Measurements from ENCODE around the gene KCNJ14.

KCNJ14 gene

DNA sequence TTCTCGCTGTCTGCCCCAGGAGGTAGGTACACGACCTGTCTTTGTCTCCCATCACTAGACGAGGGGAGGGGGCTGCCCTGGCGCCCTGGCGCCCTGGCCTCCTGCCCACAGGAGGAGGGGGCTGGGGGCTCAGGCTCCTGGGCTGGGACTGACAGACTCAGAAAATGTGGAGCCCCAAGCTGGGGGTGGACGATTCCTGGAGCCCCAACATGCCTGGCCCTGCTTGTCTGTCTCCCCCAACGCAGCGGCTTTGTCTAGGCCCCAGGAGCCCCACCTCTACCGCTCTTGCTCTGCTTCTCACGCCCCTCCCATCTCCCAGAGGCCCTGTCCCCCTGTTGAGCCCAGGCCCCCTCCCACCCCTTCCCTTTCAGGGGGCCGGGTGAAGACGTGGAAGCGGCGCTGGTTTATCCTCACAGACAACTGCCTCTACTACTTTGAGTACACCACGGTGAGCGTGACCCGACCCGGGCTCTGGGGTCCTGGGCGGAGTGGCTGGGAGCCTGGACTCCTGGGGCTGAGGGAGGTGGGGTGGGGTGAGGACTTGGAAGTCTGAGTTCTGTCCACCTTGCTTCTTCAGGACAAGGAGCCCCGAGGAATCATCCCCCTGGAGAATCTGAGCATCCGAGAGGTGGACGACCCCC lies 22.4 kb downstream of the KCNJ14 start:
- DNase-seq, result no peak
- H3K36me3 ChIP-seq (ENCODE audit: control insufficient read depth, insufficient read depth, low read length), result peaks cover 34% of the 10 kb centered on the region
- H3K4me1 ChIP-seq (ENCODE audit: control insufficient read depth, insufficient read depth, low read length, poor library complexity, severe bottlenecking), result peaks cover 11% of the 10 kb centered on the region
- no peak overlapping the region for H3K27ac ChIP-seq (ENCODE audit: insufficient read depth, low read length, poor library complexity, severe bottlenecking)
- no peak overlapping the region for H3K4me3 ChIP-seq (ENCODE audit: insufficient read depth, low read depth, low read length, poor library complexity, severe bottlenecking)
- no peaks in the 10 kb centered on the region for H3K27me3 ChIP-seq (replicated peaks; ENCODE audit: control insufficient read depth, insufficient read depth, low read length, poor library complexity, severe bottlenecking)
- no peaks in the 10 kb centered on the region for H3K9me3 ChIP-seq (ENCODE audit: control insufficient read depth, low read length)

DNA sequence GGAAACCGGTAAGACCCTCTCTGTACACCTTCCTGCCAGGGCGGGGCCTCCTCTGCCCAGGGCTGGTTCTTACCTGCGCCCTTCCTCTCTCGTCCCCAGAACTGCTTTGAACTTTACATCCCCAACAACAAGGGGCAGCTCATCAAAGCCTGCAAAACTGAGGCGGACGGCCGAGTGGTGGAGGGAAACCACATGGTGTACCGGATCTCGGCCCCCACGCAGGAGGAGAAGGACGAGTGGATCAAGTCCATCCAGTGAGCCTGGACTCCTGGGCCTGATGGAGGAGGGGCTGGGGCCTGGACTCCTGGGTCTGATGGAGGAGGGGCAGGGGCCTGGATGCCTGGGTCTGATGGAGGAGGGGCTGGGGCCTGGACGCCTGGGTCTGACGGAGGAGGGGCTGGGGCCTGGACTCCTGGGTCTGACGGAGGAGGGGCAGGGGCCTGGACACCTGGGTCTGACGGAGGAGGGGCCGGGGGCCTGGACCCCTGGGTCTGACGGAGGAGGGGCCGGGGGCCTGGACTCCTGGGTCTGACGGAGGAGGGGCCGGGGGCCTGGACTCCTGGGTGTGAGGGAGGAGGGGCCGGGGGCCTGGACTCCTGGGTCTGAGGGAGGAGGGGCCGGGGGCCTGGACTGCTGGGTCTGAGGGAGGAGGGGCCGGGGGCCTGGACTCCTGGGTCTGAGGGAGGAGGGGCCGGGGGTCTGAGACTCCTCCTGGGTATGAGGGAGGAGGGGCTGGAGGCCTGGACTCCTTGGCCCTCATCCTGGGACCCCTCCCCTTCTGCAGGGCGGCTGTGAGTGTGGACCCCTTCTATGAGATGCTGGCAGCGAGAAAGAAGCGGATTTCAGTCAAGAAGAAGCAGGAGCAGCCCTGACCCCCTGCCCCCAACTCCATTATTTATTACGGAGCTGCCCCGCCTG lies 23.2 kb downstream of the KCNJ14 start:
- Histone ChIP-seq H3K27ac (ENCODE audit: insufficient read depth, low read length, poor library complexity, severe bottlenecking) (peak overlapping the region; percentile 18), H3K4me1 (ENCODE audit: control insufficient read depth, insufficient read depth, low read length, poor library complexity, severe bottlenecking) (peaks cover 11% of the 10 kb centered on the region), H3K4me3 (ENCODE audit: insufficient read depth, low read depth, low read length, poor library complexity, severe bottlenecking) (no peak overlapping the region), H3K36me3 (ENCODE audit: control insufficient read depth, insufficient read depth, low read length) (peaks cover 26% of the 10 kb centered on the region), H3K9me3 (ENCODE audit: control insufficient read depth, low read length) (no peaks in the 10 kb centered on the region), H3K27me3 (replicated peaks; ENCODE audit: control insufficient read depth, insufficient read depth, low read length, poor library complexity, severe bottlenecking) (no peaks in the 10 kb centered on the region)
- no peak for DNase-seq

DNA sequence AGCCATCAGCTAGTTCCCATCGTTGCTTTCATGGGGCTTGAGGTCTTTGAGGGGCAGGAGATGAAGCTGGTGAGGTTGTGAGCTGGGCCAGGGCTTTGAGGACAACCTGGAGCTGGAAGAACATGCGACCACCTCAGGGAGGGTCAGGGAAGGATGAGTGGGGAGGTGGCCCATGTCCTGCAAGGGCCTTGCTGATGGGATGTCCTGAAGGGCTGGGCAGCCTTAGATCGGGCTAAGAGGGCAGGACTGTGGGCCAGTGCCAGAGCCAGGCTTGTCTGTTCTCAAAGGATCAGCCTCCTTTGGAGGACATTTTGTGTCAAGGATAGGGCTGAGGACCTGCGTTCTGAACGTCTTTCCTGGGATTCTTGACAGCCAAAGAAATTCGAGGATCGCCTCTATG lies 24.3 kb downstream of the KCNJ14 start:
- Histone ChIP-seq H3K27ac (ENCODE audit: insufficient read depth, low read length, poor library complexity, severe bottlenecking) (peak overlapping the region; percentile 68), H3K9me3 (ENCODE audit: control insufficient read depth, low read length) (no peaks in the 10 kb centered on the region), H3K4me1 (ENCODE audit: control insufficient read depth, insufficient read depth, low read length, poor library complexity, severe bottlenecking) (peaks cover 11% of the 10 kb centered on the region), H3K27me3 (replicated peaks; ENCODE audit: control insufficient read depth, insufficient read depth, low read length, poor library complexity, severe bottlenecking) (no peaks in the 10 kb centered on the region), H3K4me3 (ENCODE audit: insufficient read depth, low read depth, low read length, poor library complexity, severe bottlenecking) (no peak overlapping the region), H3K36me3 (ENCODE audit: control insufficient read depth, insufficient read depth, low read length) (peaks cover 17% of the 10 kb centered on the region)
- no peak for DNase-seq

DNA sequence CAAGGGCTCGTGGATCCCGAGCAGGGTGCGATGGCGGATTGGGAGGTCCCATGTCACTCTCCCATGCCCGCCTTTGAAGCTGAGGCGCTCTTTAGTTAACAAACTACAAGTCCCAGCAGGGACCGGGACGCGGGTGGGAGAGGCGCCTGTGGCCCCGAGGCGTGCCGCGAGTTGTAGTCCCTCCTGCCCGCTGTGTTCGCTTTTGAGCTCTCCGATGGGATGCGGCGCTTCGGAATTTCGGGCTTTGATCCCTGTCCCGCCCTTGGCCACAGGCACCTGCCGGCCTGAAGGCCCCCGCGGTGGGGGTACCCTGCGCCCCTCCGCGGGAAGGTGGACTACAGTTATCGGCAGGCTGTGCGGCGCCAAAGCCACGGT lies 24.8 kb downstream of the KCNJ14 start:
- Histone ChIP-seq H3K27me3 (replicated peaks; ENCODE audit: control insufficient read depth, insufficient read depth, low read length, poor library complexity, severe bottlenecking) (no peaks in the 10 kb centered on the region), H3K9me3 (ENCODE audit: control insufficient read depth, low read length) (no peaks in the 10 kb centered on the region), H3K27ac (ENCODE audit: insufficient read depth, low read length, poor library complexity, severe bottlenecking) (peak overlapping the region; percentile 68), H3K4me1 (ENCODE audit: control insufficient read depth, insufficient read depth, low read length, poor library complexity, severe bottlenecking) (peaks cover 11% of the 10 kb centered on the region), H3K4me3 (ENCODE audit: insufficient read depth, low read depth, low read length, poor library complexity, severe bottlenecking) (peak overlapping the region; percentile 63), H3K36me3 (ENCODE audit: control insufficient read depth, insufficient read depth, low read length) (peaks cover 12% of the 10 kb centered on the region)
- DNase-seq, result no peak

DNA sequence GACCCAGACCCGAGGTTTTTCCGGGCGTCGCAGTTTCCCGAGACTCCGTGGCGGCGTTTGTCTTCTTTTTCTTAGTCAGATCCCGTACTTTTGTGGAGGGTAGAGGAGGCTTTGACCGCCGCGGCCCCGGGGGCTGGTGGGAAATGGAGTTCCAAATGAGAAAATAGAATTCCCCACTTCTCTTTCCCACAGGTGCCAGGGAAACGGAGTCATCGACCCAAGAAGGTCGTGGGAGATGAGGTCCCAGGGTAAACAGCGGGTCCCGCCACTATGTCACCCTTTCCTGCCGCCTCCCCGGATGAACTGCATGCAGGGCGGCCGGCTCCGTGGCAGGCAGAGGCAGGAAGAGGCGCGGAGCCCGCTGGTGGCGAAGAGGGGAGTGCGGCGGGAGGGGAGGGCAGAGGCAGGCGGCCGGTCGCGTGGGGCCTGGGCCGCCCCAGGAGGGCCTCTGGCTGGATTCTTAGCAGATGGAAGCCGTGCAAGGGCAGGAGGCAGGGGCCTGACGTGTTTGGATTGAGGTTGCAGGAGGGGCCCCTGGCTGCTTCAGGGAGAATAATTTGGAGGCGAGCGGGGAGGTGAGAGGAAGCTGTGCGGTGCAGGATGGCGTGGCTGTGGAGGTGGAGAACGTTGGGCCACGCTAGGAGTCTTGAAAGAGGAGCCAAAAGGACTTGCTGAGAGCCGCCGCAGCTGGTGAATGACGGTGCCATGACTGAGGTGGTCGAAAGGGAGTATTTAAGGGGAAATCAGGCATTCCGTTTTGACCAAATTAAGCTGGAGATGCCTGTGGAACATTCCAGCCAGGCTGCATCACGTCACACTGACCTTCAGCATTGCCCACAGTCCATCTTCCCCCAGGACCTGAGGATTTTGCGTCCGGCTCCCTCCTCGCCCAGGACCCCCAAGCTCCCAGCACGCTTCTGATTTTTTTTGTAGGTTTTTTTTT lies 25.5 kb downstream of the KCNJ14 start:
- peaks cover 6% of the 10 kb centered on the region for H3K36me3 ChIP-seq (ENCODE audit: control insufficient read depth, insufficient read depth, low read length)
- H3K9me3 ChIP-seq (ENCODE audit: control insufficient read depth, low read length), result no peaks in the 10 kb centered on the region
- H3K27ac ChIP-seq (ENCODE audit: insufficient read depth, low read length, poor library complexity, severe bottlenecking), result peak overlapping the region; percentile 68
- H3K4me1 ChIP-seq (ENCODE audit: control insufficient read depth, insufficient read depth, low read length, poor library complexity, severe bottlenecking), result peaks cover 11% of the 10 kb centered on the region
- no peaks in the 10 kb centered on the region for H3K27me3 ChIP-seq (replicated peaks; ENCODE audit: control insufficient read depth, insufficient read depth, low read length, poor library complexity, severe bottlenecking)
- peak; percentile 34 to 45 (median 43) for DNase-seq
- H3K4me3 ChIP-seq (ENCODE audit: insufficient read depth, low read depth, low read length, poor library complexity, severe bottlenecking), result peak overlapping the region; percentile 63

DNA sequence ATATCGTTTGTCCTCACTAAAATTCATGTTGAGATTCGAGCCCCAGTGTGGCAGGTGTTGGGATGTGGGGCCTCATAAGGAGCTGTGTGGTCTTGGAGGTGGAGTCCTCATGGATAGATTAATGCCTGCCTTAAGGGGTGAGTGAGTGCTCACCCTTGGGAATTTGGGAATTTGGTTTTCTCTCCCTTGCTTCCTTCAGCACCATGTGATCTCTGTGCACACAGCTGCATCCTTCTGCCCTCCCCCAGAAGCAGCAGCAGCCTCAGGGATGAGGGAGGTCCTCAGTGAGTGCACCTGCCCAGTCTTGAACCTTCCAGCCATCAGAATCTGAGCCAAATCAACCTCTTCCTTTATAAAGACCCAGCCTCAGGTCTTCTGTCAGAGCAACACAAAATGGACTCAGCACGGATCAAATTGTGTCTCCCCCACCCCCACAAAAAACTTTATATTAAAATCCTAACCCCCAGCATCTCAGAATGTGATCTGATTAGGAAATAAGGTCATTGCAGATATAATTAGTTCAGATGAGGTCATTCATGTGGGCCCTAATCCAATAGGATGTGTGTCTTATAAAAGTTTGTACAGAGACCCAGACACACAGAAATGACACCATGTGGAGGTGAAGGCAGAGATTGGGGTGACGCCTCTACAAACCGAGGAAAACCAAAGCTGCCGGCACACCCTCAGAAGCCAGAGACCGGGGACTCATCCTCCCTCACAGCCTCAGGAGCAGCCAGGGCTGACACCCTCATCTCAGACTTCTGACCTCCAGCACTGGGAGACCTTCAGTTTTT lies 26.7 kb downstream of the KCNJ14 start:
- peaks cover 11% of the 10 kb centered on the region for H3K4me1 ChIP-seq (ENCODE audit: control insufficient read depth, insufficient read depth, low read length, poor library complexity, severe bottlenecking)
- H3K27ac ChIP-seq (ENCODE audit: insufficient read depth, low read length, poor library complexity, severe bottlenecking), result no peak overlapping the region
- no peaks in the 10 kb centered on the region for H3K36me3 ChIP-seq (ENCODE audit: control insufficient read depth, insufficient read depth, low read length)
- H3K27me3 ChIP-seq (replicated peaks; ENCODE audit: control insufficient read depth, insufficient read depth, low read length, poor library complexity, severe bottlenecking), result no peaks in the 10 kb centered on the region
- H3K9me3 ChIP-seq (ENCODE audit: control insufficient read depth, low read length), result no peaks in the 10 kb centered on the region
- no peak for DNase-seq
- no peak overlapping the region for H3K4me3 ChIP-seq (ENCODE audit: insufficient read depth, low read depth, low read length, poor library complexity, severe bottlenecking)

DNA sequence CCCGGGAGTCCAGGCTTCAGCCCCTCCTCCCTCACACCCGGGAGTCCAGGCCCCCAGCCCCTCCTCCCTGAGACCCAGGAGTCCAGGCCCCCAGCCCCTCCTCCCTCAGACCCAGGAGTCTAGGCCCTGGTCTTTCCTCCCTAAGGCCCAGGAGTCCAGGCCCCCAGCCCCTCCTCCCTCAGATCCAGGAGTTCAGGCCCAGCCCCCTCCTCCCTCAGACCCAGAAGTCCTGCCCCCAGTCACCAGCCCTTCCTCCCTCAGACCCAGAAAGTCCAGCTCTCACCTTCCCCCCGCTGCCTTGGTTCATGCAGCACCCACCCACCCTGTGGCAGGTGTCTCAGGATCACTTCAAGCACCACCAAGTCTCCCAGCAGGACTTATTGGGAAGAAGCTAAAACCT lies 27.9 kb downstream of the KCNJ14 start:
- peaks cover 11% of the 10 kb centered on the region for H3K4me1 ChIP-seq (ENCODE audit: control insufficient read depth, insufficient read depth, low read length, poor library complexity, severe bottlenecking)
- H3K27me3 ChIP-seq (replicated peaks; ENCODE audit: control insufficient read depth, insufficient read depth, low read length, poor library complexity, severe bottlenecking), result no peaks in the 10 kb centered on the region
- no peak overlapping the region for H3K27ac ChIP-seq (ENCODE audit: insufficient read depth, low read length, poor library complexity, severe bottlenecking)
- DNase-seq, result no peak
- H3K9me3 ChIP-seq (ENCODE audit: control insufficient read depth, low read length), result no peaks in the 10 kb centered on the region
- no peak overlapping the region for H3K4me3 ChIP-seq (ENCODE audit: insufficient read depth, low read depth, low read length, poor library complexity, severe bottlenecking)
- no peaks in the 10 kb centered on the region for H3K36me3 ChIP-seq (ENCODE audit: control insufficient read depth, insufficient read depth, low read length)

DNA sequence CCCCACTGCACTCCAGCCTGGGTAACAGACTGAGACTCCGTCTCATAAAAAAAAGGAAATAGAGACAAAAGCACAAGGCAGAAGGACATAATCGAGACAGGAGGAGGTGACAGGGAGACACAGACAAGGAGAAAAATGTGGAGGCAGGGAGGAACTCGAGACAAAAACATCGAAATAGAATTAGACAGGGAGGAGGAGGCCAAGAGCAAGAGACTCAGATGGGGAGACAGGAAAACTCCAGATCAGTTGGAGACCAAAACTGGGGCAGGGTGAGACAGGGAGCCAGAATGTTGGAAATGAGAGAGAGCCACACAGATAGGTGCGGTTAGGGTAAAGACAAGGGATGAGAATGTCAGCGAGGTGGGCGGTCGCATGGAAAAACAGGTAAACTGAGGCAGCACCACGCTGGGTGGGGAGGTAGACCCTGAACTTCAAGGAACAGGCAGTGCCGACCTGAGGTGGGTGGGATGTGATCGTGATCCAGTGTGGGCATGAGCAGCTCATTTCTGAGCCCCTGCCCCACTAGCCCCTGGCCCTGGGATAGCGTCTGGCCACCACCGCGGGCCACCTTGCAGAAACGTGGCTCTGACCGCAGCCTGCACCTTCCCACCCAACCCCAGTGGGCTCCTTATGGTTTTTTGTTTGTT lies 29.0 kb downstream of the KCNJ14 start:
- Histone ChIP-seq H3K36me3 (ENCODE audit: control insufficient read depth, insufficient read depth, low read length) (no peaks in the 10 kb centered on the region), H3K27ac (ENCODE audit: insufficient read depth, low read length, poor library complexity, severe bottlenecking) (no peak overlapping the region), H3K4me1 (ENCODE audit: control insufficient read depth, insufficient read depth, low read length, poor library complexity, severe bottlenecking) (peaks cover 11% of the 10 kb centered on the region), H3K9me3 (ENCODE audit: control insufficient read depth, low read length) (no peaks in the 10 kb centered on the region), H3K27me3 (replicated peaks; ENCODE audit: control insufficient read depth, insufficient read depth, low read length, poor library complexity, severe bottlenecking) (no peaks in the 10 kb centered on the region), H3K4me3 (ENCODE audit: insufficient read depth, low read depth, low read length, poor library complexity, severe bottlenecking) (no peak overlapping the region)
- no peak for DNase-seq

Measured in effector memory CD4-positive, alpha-beta T cell (primary cell).